Panc1 (cell line): ENCODE measurements around the gene GPR12. TPM values are rescaled to one million over a fixed set of nuclear protein-coding genes. Genes with fewer than 3 reads are reported as not detected.

Experiments
- ATAC-seq: fragments of 200-7000 bp; cut with Tn5 transposase; 2 replicates; pipeline ENCODE4 v1.9.1; 2020; ENCODE audit warnings: mild to moderate bottlenecking, moderate library complexity
- BruUV-seq: library from RNA; stranded (reverse); fragments of 400-500 nt; replicated peaks from 2 replicates; lab custom pipeline; 2021; lab: Mats Ljungman, UMichigan
- CTCF ChIA-PET: fragments of 300-600 bp; sonication (Branson Sonifier 250); formaldehyde crosslinking; loops from one replicate; lab custom pipeline; 2022; ENCODE audit warnings: antibody characterized with exemption; lab: Charles Lee
- POLR2A ChIA-PET: fragments of 300-600 bp; sonication (Branson Sonifier 250); formaldehyde crosslinking; loops from one replicate; lab custom pipeline; 2022; ENCODE audit warnings: antibody characterized with exemption; lab: Charles Lee
- DNase-seq: peaks from one replicate; pipeline ENCODE4 v3.0.0-alpha.2; 2010; ENCODE audit warnings: low read depth, low spot score
- H3K27ac ChIP-seq: 2 replicates; pipeline ENCODE4 v1.5.1; 2011; ENCODE audit warnings: mild to moderate bottlenecking, low read length, inconsistent platforms
- H3K27me3 ChIP-seq: fragments of 200-500 bp; sonication (Bioruptor generic); 2 replicates; pipeline ENCODE4 v1.6.0; 2014; ENCODE audit warnings: low read length, inconsistent platforms; ENCODE audit not compliant: control insufficient read depth, insufficient read depth
- H3K36me3 ChIP-seq: fragments of 200-500 bp; sonication (Bioruptor generic); 2 replicates; pipeline ENCODE4 v1.5.1; 2014; ENCODE audit warnings: inconsistent platforms, mild to moderate bottlenecking, low read length, moderate library complexity; ENCODE audit not compliant: control insufficient read depth, insufficient read depth
- H3K4me1 ChIP-seq: 2 replicates; pipeline ENCODE4 v1.5.1; 2011; ENCODE audit warnings: inconsistent platforms, mild to moderate bottlenecking, low read length, moderate library complexity; ENCODE audit not compliant: control insufficient read depth, insufficient read depth
- H3K4me3 ChIP-seq, 2 experiments: 2 replicates each; pipeline ENCODE4 v1.5.1; 2011 to 2012; ENCODE audit warnings: low read depth in 2 of 2, low read length in 2 of 2, mild to moderate bottlenecking in 2 of 2, inconsistent platforms in 1 of 2, moderate library complexity in 1 of 2
- H3K9me3 ChIP-seq: fragments of 200-500 bp; sonication (Bioruptor generic); 2 replicates; pipeline ENCODE4 v1.5.1; 2014; ENCODE audit warnings: low read depth, mild to moderate bottlenecking, inconsistent platforms, low read length, moderate library complexity; ENCODE audit not compliant: control insufficient read depth, insufficient read depth
- POLR2AphosphoS5 ChIP-seq: IDR thresholded peaks from 2 replicates; pipeline ENCODE4 v1.6.1; 2012; ENCODE audit warnings: mild to moderate bottlenecking, low read depth, low read length, moderate library complexity
- SIN3A ChIP-seq: IDR thresholded peaks from 2 replicates; pipeline ENCODE4 v1.6.1; 2012; ENCODE audit warnings: low read depth, mild to moderate bottlenecking, low read length, moderate library complexity, borderline replicate concordance; ENCODE audit not compliant: insufficient read depth
- TCF7L2 ChIP-seq: IDR thresholded peaks from 2 replicates; pipeline ENCODE4 v1.6.1; 2011; ENCODE audit warnings: mild to moderate bottlenecking, low read depth, low read length, inconsistent platforms
- in situ Hi-C: cut with HindIII; loops from 2 replicates; pipeline ENCODE4 v1.10.0; 2016; ENCODE audit warnings: low sequenced_read_pairs, low pct_unique_long_range_greater_than_20kb
- intact Hi-C: fragments of 100-400 bp; cut with micrococcal nuclease; formaldehyde crosslinking; loops from one replicate; pipeline ENCODE4 v1.10.0; 2022; ENCODE audit not compliant: unreplicated experiment
- total RNA-seq: library from RNA; stranded (reverse); gene quantifications from one replicate; pipeline ENCODE4 v1.2.1, GENCODE V29; 2021; ENCODE audit not compliant: unreplicated experiment
- TF ChIP-seq, protein P1 (sequence below): fragments of 450-650 bp; IDR thresholded peaks from 2 replicates; pipeline ENCODE4 v1.5.1; 2017; ENCODE audit warnings: mild to moderate bottlenecking
- TF ChIP-seq, protein P2 (sequence below), 2 experiments: IDR thresholded peaks; 2 replicates each; pipeline ENCODE4 v1.6.1; 2011 to 2012; ENCODE audit warnings: low read depth in 2 of 2, control low read depth in 1 of 2, low read length in 1 of 2, mild to moderate bottlenecking in 1 of 2, moderate library complexity in 1 of 2; ENCODE audit not compliant: insufficient read depth in 1 of 2

The GPR12 gene
- total RNA-seq, 1 experiment from 2014 or later: not detected

DNA sequence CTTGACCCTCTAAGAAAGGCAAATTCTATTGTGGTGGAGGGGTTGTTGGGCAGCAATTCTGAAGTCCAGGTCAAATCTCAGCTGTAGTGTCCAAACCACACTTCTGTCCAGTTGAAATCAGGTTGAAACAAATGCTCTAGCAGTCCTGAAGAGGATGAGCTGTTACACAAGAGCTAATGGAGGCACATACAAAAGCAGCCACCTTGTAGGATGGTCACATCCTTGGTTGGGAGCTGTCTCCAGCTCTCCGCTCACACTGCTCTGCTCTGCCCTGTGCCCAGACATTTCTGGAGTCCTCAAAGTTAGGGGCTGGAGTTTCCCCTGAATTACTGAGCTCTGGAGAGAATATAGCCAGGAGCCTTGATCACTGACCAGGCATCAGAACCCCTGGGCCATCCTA is 47.2 kb downstream of the GPR12 start:
- Histone ChIP-seq H3K27ac (no peak overlapping the region), H3K27me3 (no peaks in the 10 kb centered on the region), H3K4me3 (no peak overlapping the region), H3K9me3 (no peaks in the 10 kb centered on the region), H3K4me1 (no peaks in the 10 kb centered on the region), H3K36me3 (no peaks in the 10 kb centered on the region)
- ATAC-seq: no peak
- TF ChIP-seq POLR2AphosphoS5 (no peak), TCF7L2 (no peak), SIN3A (no peak)
- TF ChIP-seq, protein P1, sequence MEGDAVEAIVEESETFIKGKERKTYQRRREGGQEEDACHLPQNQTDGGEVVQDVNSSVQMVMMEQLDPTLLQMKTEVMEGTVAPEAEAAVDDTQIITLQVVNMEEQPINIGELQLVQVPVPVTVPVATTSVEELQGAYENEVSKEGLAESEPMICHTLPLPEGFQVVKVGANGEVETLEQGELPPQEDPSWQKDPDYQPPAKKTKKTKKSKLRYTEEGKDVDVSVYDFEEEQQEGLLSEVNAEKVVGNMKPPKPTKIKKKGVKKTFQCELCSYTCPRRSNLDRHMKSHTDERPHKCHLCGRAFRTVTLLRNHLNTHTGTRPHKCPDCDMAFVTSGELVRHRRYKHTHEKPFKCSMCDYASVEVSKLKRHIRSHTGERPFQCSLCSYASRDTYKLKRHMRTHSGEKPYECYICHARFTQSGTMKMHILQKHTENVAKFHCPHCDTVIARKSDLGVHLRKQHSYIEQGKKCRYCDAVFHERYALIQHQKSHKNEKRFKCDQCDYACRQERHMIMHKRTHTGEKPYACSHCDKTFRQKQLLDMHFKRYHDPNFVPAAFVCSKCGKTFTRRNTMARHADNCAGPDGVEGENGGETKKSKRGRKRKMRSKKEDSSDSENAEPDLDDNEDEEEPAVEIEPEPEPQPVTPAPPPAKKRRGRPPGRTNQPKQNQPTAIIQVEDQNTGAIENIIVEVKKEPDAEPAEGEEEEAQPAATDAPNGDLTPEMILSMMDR: no peak
- TF ChIP-seq, protein P2, sequence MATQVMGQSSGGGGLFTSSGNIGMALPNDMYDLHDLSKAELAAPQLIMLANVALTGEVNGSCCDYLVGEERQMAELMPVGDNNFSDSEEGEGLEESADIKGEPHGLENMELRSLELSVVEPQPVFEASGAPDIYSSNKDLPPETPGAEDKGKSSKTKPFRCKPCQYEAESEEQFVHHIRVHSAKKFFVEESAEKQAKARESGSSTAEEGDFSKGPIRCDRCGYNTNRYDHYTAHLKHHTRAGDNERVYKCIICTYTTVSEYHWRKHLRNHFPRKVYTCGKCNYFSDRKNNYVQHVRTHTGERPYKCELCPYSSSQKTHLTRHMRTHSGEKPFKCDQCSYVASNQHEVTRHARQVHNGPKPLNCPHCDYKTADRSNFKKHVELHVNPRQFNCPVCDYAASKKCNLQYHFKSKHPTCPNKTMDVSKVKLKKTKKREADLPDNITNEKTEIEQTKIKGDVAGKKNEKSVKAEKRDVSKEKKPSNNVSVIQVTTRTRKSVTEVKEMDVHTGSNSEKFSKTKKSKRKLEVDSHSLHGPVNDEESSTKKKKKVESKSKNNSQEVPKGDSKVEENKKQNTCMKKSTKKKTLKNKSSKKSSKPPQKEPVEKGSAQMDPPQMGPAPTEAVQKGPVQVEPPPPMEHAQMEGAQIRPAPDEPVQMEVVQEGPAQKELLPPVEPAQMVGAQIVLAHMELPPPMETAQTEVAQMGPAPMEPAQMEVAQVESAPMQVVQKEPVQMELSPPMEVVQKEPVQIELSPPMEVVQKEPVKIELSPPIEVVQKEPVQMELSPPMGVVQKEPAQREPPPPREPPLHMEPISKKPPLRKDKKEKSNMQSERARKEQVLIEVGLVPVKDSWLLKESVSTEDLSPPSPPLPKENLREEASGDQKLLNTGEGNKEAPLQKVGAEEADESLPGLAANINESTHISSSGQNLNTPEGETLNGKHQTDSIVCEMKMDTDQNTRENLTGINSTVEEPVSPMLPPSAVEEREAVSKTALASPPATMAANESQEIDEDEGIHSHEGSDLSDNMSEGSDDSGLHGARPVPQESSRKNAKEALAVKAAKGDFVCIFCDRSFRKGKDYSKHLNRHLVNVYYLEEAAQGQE (IDR thresholded peaks at IDR 0.05; ENCODE audit: insufficient read depth in 1 of 2, low read depth in 2 of 2, low read length in 1 of 2): no peak
- ChIA-PET CTCF (no interaction called here), POLR2A (no interaction called here)
- intact Hi-C loops: no loop called here
- no TSS peak for BruUV-seq
- no peak for DNase-seq
- in situ Hi-C loops: no loop called here

DNA sequence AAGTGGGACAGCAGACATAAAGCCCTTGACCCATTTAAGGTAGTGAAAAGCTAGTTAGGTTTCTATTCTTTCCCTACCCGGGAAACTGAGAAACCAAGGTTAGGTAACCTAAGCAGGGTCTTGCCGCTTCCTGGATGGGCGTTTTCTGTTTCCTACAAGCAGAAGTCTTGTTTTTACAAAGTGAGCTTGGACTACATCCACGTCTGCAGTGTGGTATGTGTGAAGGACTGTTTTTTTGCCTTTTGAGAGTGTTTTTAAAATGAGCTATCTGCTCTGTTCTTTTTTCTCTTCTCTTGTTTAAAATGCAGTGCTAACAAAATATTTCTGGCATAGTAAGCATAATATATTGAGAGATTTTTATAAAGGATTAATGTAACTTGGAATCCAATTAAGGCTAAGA is 49.4 kb downstream of the GPR12 start:
- ChIA-PET CTCF (interaction anchor here (0.5 to 0.6 kb wide), 3 partner anchors 215 to 628 kb away, joined by 3 to 5 read pairs (median 4); no protein-coding TSS in a partner anchor), POLR2A (no interaction called here)
- in situ Hi-C loops (no loop called here), intact Hi-C loops (no loop called here)
- no peaks in the 10 kb centered on the region for H3K36me3 ChIP-seq
- TF ChIP-seq, protein P2 (IDR thresholded peaks at IDR 0.05; ENCODE audit: insufficient read depth in 1 of 2, low read depth in 2 of 2, low read length in 1 of 2): no peak
- ATAC-seq (no peak), DNase-seq (no peak)
- H3K9me3 ChIP-seq: no peaks in the 10 kb centered on the region
- H3K4me3 ChIP-seq: no peak overlapping the region
- H3K27ac ChIP-seq: no peak overlapping the region
- BruUV-seq: no TSS peak
- H3K4me1 ChIP-seq: no peaks in the 10 kb centered on the region
- H3K27me3 ChIP-seq: no peaks in the 10 kb centered on the region
